Neuronal stem cell (in vitro differentiated cells): ENCODE results near the gene SLC4A7.

Experiments used
- DNase-seq: peaks from one replicate; pipeline ENCODE4 v3.0.0-alpha.2; 2013; ENCODE audit warnings: low spot score
- H2AFZ ChIP-seq: one replicate; pipeline ENCODE4 v1.6.1; 2013; ENCODE audit warnings: mild to moderate bottlenecking, low read length, inconsistent platforms
- H2AK5ac ChIP-seq: 2 replicates; pipeline ENCODE4 v1.6.1; 2013; ENCODE audit warnings: low read depth, mild to moderate bottlenecking, inconsistent platforms, low read length, moderate library complexity, mixed read lengths
- H2BK120ac ChIP-seq: 2 replicates; pipeline ENCODE4 v1.6.1; 2013; ENCODE audit warnings: low read depth, mild to moderate bottlenecking, inconsistent platforms, low read length, moderate library complexity, mixed read lengths
- H2BK12ac ChIP-seq: one replicate; pipeline ENCODE4 v1.6.1; 2013; ENCODE audit warnings: low read length, inconsistent platforms
- H2BK15ac ChIP-seq: 2 replicates; pipeline ENCODE4 v1.6.1; 2013; ENCODE audit warnings: mild to moderate bottlenecking, low read length, inconsistent platforms, mixed read lengths
- H2BK5ac ChIP-seq: one replicate; pipeline ENCODE4 v1.6.1; 2013; ENCODE audit warnings: inconsistent platforms, mild to moderate bottlenecking, low read length, moderate library complexity
- H3K14ac ChIP-seq: one replicate; pipeline ENCODE4 v1.6.1; 2013; ENCODE audit warnings: low read length, inconsistent platforms
- H3K18ac ChIP-seq: 2 replicates; pipeline ENCODE4 v1.6.1; 2013; ENCODE audit warnings: low read length, inconsistent platforms
- H3K23ac ChIP-seq: 2 replicates; pipeline ENCODE4 v1.6.1; 2013; ENCODE audit warnings: low read depth, mild to moderate bottlenecking, mixed read lengths, low read length, inconsistent platforms; ENCODE audit not compliant: poor library complexity
- H3K27ac ChIP-seq: replicated peaks from 3 replicates; pipeline ENCODE4 v1.5.1; 2013; ENCODE audit warnings: low read length, inconsistent platforms
- H3K27me3 ChIP-seq, 3 experiments: 2 replicates each; pipeline ENCODE4 v1.6.1; 2013; ENCODE audit warnings: low read length in 3 of 3, mild to moderate bottlenecking in 2 of 3, inconsistent platforms in 1 of 3, low read depth in 1 of 3, mixed read lengths in 1 of 3, moderate library complexity in 1 of 3; ENCODE audit not compliant: control insufficient read depth in 3 of 3, insufficient read depth in 3 of 3
- H3K36me3 ChIP-seq, 2 donors: replicated peaks in 1 of 2; 2 replicates each; pipeline ENCODE4 v1.6.1; 2013; ENCODE audit warnings: low read length in 2 of 2; ENCODE audit not compliant: control insufficient read depth in 2 of 2, insufficient read depth in 2 of 2
- H3K4ac ChIP-seq: 2 replicates; pipeline ENCODE4 v1.6.1; 2013; ENCODE audit warnings: inconsistent platforms, mild to moderate bottlenecking, low read length, moderate library complexity
- H3K4me1 ChIP-seq, 2 donors: 1 replicate in 1 of 2; 2 replicates in 1 of 2; pipeline ENCODE4 v1.6.1; 2013; ENCODE audit warnings: low read length in 2 of 2, low read depth in 1 of 2; ENCODE audit not compliant: control insufficient read depth in 2 of 2, insufficient read depth in 1 of 2
- H3K4me2 ChIP-seq: one replicate; pipeline ENCODE4 v1.6.1; 2013; ENCODE audit warnings: mild to moderate bottlenecking, low read length, inconsistent platforms; ENCODE audit not compliant: insufficient read depth, poor library complexity, severe bottlenecking
- H3K4me3 ChIP-seq, 2 donors: 2 replicates each; pipeline ENCODE4 v1.5.1; 2013; ENCODE audit warnings: low read length in 2 of 2, mild to moderate bottlenecking in 2 of 2, inconsistent platforms in 1 of 2, moderate library complexity in 1 of 2
- H3K79me1 ChIP-seq: one replicate; pipeline ENCODE4 v1.6.1; 2013; ENCODE audit warnings: low read depth, mild to moderate bottlenecking, inconsistent platforms, low read length, moderate library complexity
- H3K9ac ChIP-seq: one replicate; pipeline ENCODE4 v1.6.1; 2013; ENCODE audit warnings: mild to moderate bottlenecking, low read depth, low read length, inconsistent platforms; ENCODE audit not compliant: poor library complexity
- H3K9me3 ChIP-seq, 2 donors: replicated peaks in 1 of 2; 2 replicates each; pipeline versions ENCODE3 to v1.6.1; 2013; ENCODE audit warnings: low read length in 2 of 2, mild to moderate bottlenecking in 2 of 2, inconsistent platforms in 1 of 2, low read depth in 1 of 2, mixed read lengths in 1 of 2, moderate library complexity in 1 of 2; ENCODE audit not compliant: control insufficient read depth in 2 of 2, insufficient read depth in 1 of 2
- H4K8ac ChIP-seq: one replicate; pipeline ENCODE4 v1.6.1; 2013; ENCODE audit warnings: low read depth, mild to moderate bottlenecking, inconsistent platforms, low read length, moderate library complexity
- H4K91ac ChIP-seq: one replicate; pipeline ENCODE4 v1.6.1; 2013; ENCODE audit warnings: low read length, low read depth, mild to moderate bottlenecking, inconsistent platforms; ENCODE audit not compliant: poor library complexity
- WGBS, 2 donors: extraction: QIAGEN DNeasy Blood & Tissue Kit; methylation state at CpG; one replicate each; pipeline ENCODE4 v1.1.7; 2013; ENCODE audit warnings: missing lambda C conversion rate in 2 of 2, mixed read lengths in 1 of 2; ENCODE audit not compliant: insufficient read length in 2 of 2, insufficient replicate concordance in 1 of 2; ENCODE audit errors: extremely low coverage in 2 of 2; 5-methylcytosine and 5-hydroxymethylcytosine counted together

SLC4A7 gene

DNA sequence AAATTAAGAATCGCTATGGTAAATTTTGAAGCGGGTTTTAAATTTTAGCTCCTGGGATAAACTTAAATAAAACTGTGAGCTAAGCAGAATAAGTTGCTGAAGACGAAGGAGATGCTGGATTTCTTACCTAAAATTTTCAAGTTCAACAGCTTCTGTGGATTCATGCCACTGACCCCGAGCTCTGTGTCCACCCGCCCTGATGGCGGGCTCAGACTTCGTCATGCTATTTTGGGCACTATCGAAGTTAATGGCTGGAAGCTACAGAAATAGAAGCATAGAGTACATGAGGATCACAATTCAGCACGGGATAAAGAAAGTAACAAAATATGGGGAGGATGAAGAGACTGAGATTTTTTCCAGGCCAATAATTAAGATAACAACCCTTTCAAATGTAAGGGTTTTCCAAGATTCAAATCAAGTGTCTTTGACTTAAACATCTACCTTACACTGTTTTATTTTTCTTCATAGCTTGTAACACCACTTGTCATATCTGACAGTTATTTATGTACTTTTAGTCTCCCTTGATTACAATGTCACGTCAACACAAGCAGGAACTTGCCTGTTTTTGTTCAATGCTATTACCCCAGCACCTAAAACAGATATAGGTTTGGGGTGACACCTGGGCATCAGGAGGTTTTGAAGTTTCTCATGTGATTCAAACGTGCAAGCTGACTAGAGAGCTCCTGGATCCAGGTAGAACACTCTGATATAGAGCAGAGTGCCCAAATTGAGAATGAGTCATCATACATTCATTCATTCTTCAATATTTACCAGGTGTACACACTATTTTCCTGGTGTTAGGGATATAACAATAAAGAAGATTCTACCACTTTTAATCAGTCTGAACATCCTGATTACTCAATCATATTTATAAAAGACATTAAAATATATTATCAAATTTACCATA lies 138.0 kb downstream of the SLC4A7 start:
- Histone ChIP-seq H3K27ac (no peak overlapping the region), H3K14ac (no peak overlapping the region), H2BK12ac (no peak overlapping the region), H4K8ac (no peak overlapping the region), H3K36me3 (no peaks in the 10 kb centered on the region), H2BK120ac (no peak overlapping the region), H2AK5ac (no peak overlapping the region), H4K91ac (no peak overlapping the region), H2BK15ac (no peak overlapping the region), H3K4me1 (peaks cover 0 to 2% of the 10 kb centered on the region in 2 donors), H3K9ac (no peak overlapping the region), H3K79me1 (no peaks in the 10 kb centered on the region), H3K4me3 (no peak overlapping the region), H3K4me2 (no peak overlapping the region), H3K9me3 (no peaks in the 10 kb centered on the region), H2AFZ (no peak overlapping the region), H3K23ac (no peak overlapping the region), H3K18ac (no peak overlapping the region), H2BK5ac (no peak overlapping the region), H3K27me3 (no peaks in the 10 kb centered on the region), H3K4ac (no peak overlapping the region)
- DNase-seq, result no peak
- no CpG with 5 or more reads among the region's 11 CpGs for WGBS, 2 donors

DNA sequence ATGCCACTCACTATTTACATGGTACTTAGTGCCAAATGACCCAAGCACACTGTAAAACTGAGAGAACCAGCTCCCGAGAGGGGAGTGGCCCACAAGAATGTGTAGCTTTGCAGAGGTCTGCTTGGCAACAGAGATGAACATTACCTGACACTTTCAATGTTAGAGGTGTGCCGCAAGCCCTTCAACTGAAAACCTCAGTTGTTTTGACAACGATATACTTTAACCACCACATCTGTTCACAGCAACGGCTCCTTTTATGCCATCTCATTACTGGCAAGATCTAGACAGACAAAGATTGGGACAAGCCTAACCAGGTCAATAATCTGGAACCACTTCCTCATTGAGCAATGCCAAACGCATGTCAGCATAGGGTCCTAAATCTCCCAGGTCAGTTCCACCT lies 138.7 kb downstream of the SLC4A7 start:
- no peak overlapping the region for H2BK12ac ChIP-seq
- no peak overlapping the region for H2BK15ac ChIP-seq
- no peak overlapping the region for H3K9ac ChIP-seq
- H3K23ac ChIP-seq, result no peak overlapping the region
- no peak overlapping the region for H4K8ac ChIP-seq
- H4K91ac ChIP-seq, result no peak overlapping the region
- no peak overlapping the region for H3K4me2 ChIP-seq
- H3K4me3 ChIP-seq, result no peak overlapping the region
- no peak overlapping the region for H3K18ac ChIP-seq
- no peaks in the 10 kb centered on the region for H3K36me3 ChIP-seq
- no peak overlapping the region for H2BK5ac ChIP-seq
- H3K27me3 ChIP-seq, result no peaks in the 10 kb centered on the region
- no peak overlapping the region for H2AK5ac ChIP-seq
- no peaks in the 10 kb centered on the region for H3K79me1 ChIP-seq
- no peak overlapping the region for H3K14ac ChIP-seq
- H3K27ac ChIP-seq, result no peak overlapping the region
- DNase-seq, result no peak
- H2BK120ac ChIP-seq, result no peak overlapping the region
- no peaks in the 10 kb centered on the region for H3K9me3 ChIP-seq
- H2AFZ ChIP-seq, result no peak overlapping the region
- no peak overlapping the region for H3K4ac ChIP-seq
- H3K4me1 ChIP-seq, result peaks cover 0 to 2% of the 10 kb centered on the region in 2 donors
- WGBS, 2 donors, result no CpG with 5 or more reads among the region's 5 CpGs

DNA sequence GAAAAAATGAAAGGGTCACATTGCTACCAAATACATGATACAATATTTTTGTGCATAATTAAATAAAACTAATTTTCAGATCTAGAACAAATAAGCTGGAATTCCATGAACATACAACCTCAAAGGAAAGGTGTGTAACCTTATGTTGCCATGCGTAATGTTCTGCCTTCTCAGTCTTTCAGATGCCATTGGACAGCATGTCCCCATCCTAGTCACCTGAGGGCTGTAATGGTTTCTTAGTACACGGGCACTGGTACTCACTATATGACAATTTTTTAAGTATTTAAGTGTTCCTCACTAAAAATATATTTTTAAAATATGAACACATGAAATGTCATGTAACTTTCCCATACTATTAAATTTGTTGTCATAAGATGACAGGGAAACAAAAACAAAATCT lies 139.1 kb downstream of the SLC4A7 start:
- Histone ChIP-seq H3K14ac (no peak overlapping the region), H2BK5ac (no peak overlapping the region), H2BK15ac (no peak overlapping the region), H3K27ac (no peak overlapping the region), H2AFZ (no peak overlapping the region), H3K36me3 (no peaks in the 10 kb centered on the region), H3K4me1 (peaks cover 0 to 2% of the 10 kb centered on the region in 2 donors), H3K23ac (no peak overlapping the region), H3K18ac (no peak overlapping the region), H4K91ac (no peak overlapping the region), H2BK12ac (no peak overlapping the region), H2BK120ac (no peak overlapping the region), H3K79me1 (no peaks in the 10 kb centered on the region), H3K27me3 (no peaks in the 10 kb centered on the region), H3K4me2 (no peak overlapping the region), H3K4ac (no peak overlapping the region), H2AK5ac (no peak overlapping the region), H3K9ac (no peak overlapping the region), H3K4me3 (no peak overlapping the region), H3K9me3 (no peaks in the 10 kb centered on the region), H4K8ac (no peak overlapping the region)
- no peak for DNase-seq
- no CpG with 5 or more reads among the region's 2 CpGs for WGBS, 2 donors

DNA sequence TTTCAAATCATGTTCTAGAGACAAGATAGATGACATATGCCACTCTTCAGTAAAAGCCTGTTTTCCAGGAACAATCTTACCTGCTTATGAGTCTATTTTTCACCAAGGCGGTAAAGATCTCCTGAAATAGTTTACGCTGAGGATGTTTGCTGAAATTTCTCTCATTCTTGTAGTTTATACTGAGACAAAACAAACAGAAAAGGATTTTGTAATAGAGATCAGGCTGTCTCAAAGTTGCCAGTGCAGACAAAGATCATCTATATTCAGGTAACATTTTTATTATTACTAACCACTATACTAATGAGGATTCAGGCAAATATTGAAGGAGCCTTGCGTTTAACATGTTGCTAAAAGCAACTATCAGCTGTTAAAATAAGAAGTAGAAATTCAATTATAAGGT lies 140.0 kb downstream of the SLC4A7 start:
- no peak for DNase-seq
- Histone ChIP-seq H3K4me3 (no peak overlapping the region), H3K9me3 (no peaks in the 10 kb centered on the region), H3K9ac (no peak overlapping the region), H4K8ac (no peak overlapping the region), H3K27ac (no peak overlapping the region), H2BK12ac (no peak overlapping the region), H2AFZ (no peak overlapping the region), H2BK5ac (no peak overlapping the region), H3K18ac (no peak overlapping the region), H3K14ac (no peak overlapping the region), H3K23ac (no peak overlapping the region), H2BK120ac (no peak overlapping the region), H3K4me1 (no peaks in the 10 kb centered on the region), H4K91ac (no peak overlapping the region), H3K4me2 (no peak overlapping the region), H3K27me3 (no peaks in the 10 kb centered on the region), H3K79me1 (no peaks in the 10 kb centered on the region), H3K36me3 (no peaks in the 10 kb centered on the region), H2BK15ac (no peak overlapping the region), H2AK5ac (no peak overlapping the region), H3K4ac (no peak overlapping the region)
- WGBS, 2 donors, result no CpG with 5 or more reads among the region's 3 CpGs
